Stimulated activated CD4-positive, alpha-beta T cell treated with anti-CD3 and anti-CD28 coated beads, Interleukin-2, amount 100 ng/mL, for 4 hours (primary cell): ENCODE measurements around the gene DDX19B.
A peak's percentile ranks its signal among the peaks of the same experiment; 100 is the strongest.
"Not testable (repeated sequence)": the region's sequence is repeated elsewhere in the genome, so short reads cannot be mapped to it uniquely, and the experiment has no call there.

Source experiments
- DNase-seq: peaks from one replicate; pipeline ENCODE4 v3.0.0-alpha.2; 2020; ENCODE audit warnings: low read depth

DDX19B gene

DNA sequence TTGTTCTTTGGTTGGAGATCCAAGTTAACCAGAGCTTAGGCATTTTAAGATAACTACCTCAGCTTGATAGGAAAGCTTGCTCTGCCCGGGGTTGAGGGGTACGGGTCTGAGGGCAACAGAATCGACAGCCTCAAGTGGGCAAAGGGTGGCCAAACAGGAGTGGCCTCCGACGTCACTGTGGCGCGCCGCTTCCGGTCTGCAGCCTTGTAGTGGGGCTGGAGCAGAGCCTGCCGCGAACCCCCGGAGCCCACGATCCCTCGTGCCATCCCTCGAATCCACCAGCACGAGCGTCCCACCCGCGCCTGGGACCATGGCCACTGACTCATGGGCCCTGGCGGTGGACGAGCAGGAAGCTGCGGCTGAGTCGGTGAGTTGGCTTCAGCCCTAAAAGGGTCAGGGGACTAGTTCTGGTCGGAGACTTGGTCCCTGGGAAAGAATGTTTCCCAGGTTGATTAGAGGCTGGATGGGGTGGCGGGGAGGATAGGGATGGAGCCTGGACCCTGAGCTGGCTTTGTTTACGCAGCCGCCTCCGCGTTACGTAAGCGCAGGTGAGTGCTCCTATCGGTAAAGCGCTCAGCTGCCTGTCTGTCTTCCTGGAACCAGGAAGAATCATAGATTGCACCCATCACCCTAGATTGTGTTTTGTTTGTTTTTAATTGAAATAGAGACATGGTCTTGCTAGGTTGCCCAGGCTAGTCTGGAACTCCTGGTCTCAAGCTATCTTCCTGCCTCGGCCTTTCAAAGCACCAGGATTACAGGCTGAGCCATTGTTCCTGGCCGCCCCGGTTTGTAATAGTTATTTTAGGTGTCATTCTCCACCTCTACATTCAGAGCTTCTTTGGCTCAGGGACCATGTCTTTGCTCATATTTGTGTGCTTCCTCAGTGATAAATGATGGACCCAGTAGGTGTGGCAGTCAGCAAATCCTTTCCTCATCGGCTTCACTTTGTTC, at the start of gene DDX19B:
Gene DDX19B (plus strand): TSS at position 199 of the 951 bp plus-strand sequence. CDS start 112 bp downstream, at position 311.
- DNase-seq: peak; percentile 18

DNA sequence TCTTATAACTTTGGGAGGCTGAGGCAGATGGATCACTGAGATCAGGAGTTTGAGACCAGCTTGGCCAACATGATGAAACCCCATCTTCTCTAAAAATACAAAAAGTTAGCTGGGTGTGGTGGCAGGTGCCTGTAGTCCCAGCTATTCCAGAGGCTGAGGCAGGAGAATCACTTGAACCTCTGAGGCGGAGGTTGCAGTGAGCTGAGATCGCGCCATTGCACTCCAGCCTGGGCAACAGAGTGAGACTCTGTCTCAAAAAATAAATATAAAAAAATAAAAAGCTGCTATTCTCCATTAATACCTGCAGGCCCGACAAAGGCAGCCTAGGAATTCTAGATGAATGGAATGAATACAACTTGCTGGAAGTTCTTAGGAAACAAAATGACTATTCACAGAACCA, 49.3 kb upstream of the DDX19B start:
- not testable (repeated sequence) for DNase-seq

DNA sequence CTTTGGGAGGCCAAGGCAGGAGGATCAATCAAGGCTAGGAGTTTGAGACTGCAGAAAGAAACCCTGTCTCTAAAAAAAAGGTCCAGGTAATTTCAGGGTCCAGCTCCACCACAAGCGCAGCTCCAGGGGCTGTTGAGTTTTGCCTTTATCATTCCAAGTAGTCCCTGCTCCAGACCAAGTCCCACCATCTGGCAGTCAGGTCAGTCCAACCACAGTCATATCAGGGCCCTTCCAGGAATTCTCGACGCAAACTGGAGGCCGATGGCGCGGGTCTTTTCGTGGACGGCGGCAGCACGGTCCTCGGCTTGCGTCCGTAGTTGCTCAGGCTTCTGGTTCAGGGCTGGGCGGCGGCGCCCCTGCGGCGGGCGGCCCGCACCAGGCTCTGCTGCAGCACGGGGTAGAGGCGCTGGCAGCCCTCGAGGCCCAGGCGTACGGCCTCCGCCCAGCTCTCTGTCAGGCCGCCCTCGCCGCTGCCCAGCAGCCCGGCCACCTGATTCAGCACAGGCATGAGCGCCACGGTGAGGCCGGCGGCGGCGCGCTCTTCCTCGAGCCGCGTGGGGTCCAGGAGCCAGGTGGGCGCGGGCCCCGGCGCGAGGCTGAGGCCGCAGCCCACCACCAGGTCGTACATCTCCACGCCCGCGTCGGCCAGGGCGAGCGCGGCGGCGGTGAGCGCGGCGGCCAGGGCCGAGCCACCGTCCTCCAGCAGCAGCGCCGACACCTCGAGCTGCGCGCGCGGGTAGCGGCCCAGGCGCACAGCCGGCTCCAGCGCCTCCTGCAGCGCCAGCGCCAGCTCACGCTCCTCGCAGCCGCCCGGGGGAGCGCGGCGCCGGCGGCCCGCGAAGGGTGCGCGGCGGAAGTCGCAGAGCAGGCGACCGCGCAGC, 48.0 kb upstream of the DDX19B start:
- DNase-seq: peak; percentile 13

DNA sequence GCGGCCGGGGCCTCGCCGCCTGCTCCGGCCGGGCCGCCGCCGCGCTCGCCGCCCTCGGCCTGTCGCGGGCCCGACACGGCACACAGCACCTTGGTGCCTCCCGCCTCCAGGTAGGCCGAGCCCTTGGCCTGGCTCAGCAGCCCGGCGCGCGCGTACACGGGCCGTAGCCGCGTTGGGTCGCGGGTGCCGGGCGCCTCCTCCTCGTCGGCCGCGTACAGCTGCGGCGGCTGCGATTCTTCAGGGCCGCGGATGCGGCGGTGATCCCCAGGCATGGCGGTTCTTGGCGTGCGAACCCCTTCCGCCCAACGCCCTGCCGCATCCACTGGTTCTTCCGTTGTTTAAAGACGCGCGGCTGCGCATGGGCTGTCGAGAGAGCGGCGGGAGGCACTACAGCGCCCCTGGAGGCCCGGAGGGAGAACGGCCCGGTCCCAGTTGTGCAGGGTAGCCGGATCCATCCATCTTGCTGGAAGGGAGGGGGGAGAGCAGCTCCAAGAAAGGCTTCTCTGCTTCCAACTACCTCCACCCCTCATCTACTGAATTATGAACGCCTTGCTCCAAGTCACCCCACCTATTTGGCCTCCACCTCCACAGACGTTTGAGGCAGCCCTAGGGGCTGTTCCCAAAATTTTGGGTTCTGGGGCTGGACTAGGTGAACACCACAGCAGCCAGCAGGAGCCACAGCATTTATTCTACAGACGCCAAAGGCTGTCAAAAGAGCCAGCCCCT, 47.2 kb upstream of the DDX19B start, which contains the start of gene EXOSC6:
Gene EXOSC6 (minus strand): TSS at position 312 of the 726 bp plus-strand sequence. CDS start 40 bp downstream, at position 272.
- peak; percentile 84 for DNase-seq

DNA sequence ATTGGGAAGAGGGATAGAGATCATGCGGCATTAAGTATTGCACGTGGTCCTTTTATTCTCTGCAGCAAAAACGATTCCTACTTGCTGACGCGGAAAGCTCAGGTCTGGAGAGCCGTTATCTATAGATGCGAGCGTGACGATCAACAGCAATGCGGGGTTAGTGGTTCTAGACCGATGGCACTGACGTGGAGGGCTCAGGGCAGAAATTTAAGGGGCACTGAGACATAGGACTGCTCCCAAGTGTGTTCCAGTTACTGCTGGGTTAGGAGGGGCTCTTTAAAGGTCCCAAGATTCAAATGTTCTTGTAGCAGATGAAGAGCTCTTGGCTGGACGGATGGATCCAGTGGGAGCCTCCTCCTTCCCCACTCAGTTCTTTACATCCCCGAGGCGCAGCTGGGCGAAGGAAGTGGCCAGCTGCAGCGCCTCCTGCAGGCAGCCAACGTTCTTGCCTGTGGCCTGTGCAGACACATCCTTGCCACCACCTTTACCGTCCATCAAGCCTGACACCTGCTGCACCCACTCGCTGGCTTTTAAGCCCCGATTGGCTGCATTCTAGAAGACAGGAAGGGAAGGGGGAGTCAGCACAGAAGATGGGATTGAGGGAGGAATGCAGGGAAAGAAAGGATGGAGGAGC, 46.5 kb upstream of the DDX19B start:
- no peak for DNase-seq

DNA sequence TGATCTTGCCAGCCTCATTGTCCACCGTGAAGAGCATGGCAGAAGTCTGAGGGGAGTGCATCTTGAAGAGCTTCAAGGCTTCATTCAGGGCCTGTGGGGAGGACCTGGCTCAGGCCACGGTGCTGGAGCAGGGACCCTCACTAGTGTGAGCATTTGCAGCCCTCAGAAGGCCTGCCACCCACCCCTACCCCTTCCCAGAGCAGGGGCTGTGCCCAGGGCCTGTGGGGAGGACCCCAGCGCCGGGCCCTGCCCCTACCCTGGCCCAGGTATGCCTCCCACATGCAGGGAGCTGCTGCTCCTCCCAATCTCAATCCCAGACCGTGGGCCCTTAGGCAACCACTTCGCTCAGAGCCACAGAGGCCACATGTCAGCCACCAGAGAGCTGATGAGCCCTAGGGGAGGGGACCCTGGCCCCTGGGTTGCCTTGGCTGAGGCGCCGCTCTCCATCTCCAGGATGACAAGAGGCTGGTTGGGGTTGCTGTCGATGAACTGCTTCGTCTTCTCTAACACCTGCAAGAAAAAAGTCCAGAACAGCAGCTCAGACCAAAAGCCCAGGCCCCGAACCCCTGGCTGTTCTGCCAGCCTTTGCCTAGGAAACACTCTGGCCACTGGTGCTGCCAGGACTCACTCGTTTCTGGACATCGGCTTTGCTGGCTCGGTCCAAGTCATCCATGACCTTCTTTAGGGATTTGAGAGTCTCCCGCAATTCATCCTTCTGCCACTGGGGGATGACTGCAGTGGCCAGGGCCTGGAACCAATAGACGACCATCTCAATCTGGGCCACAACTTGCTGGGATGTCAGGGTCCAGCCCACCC, 45.5 kb upstream of the DDX19B start:
- DNase-seq: peak; percentile 9

DNA sequence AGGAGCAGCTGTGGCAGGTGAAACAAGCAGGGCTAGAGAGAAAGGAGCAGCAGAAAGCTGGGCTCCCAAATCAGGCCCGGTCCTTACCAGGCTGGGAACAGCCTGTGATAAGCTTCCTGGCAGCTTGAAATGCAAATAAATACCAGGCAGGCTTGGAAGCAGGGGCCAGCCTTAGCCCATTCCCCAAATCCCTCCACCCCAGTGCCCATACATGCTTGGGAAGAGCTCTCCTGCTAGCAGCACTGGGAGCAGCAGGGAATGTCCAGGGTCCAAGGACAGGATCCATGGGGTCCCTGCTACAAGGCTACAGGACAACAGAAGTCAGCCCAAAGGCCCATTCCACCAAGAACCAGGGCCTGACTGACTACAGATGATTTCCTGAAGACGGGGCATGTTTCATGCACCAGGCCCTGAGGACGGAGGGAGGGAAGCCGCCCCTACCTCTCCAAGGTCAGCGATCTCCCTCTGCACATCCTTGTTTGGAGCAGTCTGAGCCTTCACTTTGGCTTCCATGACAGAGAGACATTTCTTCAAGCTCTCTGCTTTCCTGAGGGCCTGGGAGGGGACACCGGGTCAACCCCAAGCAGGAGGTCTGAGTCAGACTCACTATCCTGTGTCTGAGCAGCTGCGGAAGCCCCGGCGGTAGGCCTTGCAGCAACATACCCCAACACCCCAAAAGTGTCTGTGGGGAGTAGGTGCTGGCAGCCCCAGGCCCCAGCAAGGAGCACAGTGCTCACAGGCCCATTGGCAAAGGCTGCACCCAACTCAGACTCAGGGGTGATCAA, 44.6 kb upstream of the DDX19B start:
- no peak for DNase-seq

DNA sequence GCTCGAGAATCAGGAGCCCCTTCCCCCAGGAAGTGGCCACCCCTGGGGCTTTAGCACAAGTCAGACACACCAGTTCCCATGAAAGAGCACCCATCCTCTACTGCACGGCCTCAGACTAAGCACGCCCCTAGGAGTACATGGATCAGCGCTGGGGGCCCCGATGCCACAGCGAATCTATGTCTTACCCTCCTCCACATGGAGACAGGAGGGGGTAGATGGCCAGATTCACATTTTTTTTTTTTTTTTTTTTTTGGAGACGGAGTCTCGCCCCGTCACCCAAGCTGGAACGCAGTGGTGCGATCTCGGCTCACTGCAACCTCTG, 44.1 kb upstream of the DDX19B start:
- no peak for DNase-seq

DNA sequence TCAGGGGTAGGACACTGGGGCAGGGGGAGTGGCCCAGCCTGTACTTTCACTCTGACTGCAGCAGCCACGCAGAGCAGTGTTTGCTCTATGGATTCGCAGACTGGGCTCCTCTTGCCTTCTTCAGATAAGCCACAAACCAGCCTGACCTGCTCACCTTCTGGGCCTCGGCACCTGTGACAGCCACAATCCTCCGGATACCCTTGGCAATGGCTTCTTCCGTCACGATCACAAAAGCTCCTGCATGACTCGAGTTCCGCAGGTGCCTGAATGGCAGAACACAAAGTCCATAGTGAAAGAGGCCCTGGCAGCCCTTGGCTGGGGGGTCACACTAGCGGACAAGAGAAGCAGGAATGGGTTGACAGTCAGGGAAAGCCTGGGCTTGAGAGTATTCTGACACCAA, 43.4 kb upstream of the DDX19B start:
- DNase-seq: no peak

DNA sequence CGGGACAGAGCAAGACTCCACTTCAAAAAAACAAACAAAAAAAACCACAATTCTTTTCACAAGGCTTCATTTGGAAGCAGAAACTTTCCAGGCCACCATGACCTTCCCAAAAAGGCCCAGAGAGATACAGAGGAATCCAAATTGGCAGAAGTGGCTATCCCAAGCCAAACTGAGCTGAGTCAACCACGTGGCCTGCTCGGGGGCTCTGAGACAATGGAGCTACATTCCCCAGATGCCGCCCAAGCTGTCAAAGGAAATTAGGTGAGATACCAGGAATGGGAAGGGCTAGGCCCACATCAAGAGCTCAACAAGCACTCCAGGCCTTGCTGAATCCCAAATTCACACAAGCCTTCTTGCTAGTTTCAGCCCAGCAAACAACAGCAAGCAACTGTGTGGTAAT, 41.6 kb upstream of the DDX19B start:
- no peak for DNase-seq

DNA sequence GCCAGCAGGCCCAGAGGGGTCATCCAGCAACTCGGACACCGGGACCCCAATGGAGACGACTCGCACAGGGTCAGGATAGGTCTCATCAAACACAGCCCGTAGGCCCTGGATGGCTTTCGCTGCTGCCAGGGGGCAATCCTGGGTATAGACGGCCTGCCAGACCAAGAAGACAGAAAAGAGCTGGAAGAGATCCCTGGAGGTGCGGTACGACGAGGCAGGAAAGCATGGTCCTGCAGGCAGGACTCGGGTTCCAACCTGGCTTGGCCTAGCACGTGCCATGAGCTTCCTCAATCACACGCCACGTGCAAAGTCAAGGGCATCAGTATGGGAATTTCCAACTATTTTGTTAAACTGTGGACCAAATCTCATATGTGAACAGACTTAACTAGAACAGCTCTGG, 40.9 kb upstream of the DDX19B start:
- no peak for DNase-seq

DNA sequence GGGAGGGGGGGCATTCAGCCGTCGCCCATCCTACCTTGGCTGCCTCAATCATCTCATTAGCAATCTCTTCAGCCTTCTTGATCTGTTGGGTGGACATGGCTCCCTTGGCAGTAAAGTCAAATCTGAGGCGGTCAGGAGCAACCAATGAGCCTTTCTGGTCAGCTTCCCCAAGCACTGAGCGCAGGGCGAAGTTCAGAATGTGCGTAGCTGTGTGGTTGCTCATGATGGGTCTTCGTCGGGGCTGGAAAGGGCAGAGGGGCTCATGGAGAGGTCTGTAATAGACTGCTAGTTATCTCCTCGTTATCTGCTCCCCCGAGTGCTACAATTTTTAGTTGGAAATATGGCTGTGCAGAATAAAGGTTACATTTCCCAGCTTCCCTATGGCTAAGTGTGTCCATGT, 40.0 kb upstream of the DDX19B start:
- no peak for DNase-seq

DNA sequence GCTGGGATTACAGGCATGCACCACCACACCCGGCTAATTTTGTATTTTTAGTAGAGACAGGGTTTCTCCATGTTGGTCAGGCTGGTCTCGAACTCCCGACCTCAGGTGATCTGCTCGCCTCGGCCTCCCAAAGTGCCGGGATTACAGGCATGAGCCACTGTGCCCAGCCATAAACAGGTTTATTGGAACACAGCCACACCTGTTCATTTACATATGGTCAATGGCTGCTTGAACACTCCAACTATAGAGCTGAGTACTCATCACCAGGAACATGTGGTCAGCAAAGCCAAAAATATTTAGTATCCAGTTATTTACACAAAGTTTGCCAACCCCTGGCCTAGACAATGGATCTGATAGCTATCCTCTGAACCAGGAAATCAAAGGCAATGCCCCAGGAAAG, 39.1 kb upstream of the DDX19B start:
- not testable (repeated sequence) for DNase-seq

DNA sequence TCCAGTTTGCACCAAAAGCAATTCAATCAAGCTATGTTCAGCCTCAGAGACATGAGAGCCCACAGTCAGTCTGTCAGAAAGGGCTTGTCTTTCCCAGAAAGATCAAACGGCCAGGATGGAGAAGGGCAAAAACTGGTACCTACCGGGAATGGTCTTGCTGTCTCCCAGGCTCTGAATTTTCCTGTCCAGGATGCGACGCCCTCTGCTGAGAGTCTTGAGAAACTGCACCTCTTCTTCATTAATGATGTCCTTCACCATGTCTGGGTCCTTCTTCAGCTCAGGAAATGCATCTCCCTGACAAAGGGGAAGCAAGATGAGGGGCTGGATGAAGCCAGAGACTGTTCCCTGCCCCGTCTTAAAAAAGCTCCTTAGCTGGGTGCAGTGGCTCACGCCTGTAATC, 31.5 kb upstream of the DDX19B start:
- DNase-seq: no peak

DNA sequence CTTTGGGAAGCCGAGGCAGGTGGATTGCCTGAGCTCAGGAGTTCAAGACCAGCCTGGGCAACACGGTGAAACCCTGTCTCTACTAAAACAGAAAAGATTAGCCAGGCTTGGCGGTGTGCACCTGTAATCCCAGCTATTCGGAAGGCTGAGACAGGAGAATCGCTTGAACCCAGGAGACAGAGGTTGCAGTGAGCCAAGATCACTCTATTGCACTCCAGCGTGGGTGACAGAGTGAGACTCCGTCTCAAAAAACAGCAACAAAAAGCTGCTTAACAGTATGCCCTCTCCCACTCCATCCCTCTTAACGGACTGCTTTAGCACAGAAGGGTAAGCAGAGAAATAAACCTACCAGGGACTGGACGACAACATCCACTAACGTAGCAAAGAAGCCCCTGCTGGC, 31.1 kb upstream of the DDX19B start:
- not testable (repeated sequence) for DNase-seq

DNA sequence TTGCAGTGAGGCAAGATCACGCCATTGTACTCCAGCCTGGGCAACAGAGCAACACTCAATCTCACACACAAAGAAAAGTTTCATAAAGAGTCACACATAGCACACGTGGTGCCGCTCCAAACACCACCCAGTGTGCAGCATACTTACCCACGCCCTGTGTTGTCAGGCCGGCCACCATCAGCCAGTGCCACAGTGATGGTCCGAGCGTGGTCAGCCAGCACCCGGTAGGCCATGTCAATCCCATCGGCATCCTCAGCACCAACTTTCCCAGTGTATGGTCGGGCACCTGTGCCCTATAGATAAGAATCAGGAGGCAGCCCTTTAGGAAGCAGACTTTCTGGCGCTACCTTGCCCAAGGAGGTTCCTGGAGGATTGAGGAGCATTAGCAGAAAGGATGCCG, 29.5 kb upstream of the DDX19B start:
- no peak for DNase-seq

DNA sequence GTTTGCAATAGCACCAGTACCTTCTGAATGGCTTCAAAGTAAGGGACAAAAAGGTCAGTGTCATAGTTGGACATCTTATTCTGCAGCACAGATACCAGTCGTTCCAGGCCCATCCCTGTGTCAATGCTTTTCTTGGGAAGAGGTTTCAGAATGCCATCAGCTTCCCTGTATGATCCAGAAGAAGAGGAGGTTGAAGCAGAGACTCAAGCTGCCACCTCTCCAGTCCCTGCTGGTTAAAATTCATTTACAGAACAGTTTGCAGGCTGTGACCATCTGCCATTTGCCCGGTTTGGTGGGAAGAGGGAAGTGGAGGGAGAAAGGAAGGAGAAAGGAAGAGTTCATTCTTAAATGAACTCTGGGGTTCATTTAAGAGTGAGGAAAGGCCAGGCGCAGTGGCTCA, 28.8 kb upstream of the DDX19B start:
- DNase-seq: no peak

DNA sequence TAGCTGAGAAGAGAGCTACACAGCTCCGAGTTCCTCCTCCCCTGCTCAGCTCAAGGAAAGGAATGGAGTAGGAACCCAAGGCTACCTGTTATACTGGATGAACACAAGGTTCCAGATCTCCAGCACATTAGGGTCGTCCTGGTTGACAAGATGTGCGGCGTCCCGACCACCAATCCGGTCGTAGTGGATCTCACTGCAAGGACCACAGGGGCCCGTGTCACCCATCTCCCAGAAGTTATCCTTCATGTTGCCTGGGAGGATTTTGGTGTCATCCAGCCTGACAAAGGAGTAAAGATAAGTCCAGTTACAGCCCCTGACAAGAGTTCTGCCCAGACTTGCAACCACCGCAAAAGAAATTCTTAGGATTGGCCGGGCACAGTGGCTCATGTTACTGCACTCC, 27.3 kb upstream of the DDX19B start:
- DNase-seq: no peak

DNA sequence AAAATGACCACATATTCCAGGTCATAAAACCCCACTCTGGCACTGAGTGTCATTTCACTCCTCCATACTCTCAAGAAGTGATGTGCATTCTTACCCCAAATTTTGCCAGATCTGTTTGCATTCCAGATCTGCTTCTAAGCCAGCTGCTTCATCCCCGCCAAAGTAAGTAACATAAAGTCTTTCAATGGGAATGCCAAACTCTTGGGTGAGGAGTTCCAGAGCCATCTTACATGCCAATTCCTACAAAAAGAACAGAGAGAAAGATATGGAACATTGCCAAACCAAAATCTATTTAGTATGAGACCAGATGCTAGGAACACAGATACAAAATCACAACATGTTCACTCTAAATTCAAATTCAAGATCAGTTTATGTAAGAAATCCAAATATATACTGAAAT, 22.6 kb upstream of the DDX19B start:
- DNase-seq: no peak
